NCI-H1105 (cell line): ENCODE data around the gene MISP3.
"Not testable (repeated sequence)": the region's sequence is repeated elsewhere in the genome, so short reads cannot be mapped to it uniquely, and the experiment has no call there.

Experiments
- DNase-seq: peaks from one replicate; lab custom pipeline; 2025; lab: John Stamatoyannopoulos, UW

MISP3 gene

DNA sequence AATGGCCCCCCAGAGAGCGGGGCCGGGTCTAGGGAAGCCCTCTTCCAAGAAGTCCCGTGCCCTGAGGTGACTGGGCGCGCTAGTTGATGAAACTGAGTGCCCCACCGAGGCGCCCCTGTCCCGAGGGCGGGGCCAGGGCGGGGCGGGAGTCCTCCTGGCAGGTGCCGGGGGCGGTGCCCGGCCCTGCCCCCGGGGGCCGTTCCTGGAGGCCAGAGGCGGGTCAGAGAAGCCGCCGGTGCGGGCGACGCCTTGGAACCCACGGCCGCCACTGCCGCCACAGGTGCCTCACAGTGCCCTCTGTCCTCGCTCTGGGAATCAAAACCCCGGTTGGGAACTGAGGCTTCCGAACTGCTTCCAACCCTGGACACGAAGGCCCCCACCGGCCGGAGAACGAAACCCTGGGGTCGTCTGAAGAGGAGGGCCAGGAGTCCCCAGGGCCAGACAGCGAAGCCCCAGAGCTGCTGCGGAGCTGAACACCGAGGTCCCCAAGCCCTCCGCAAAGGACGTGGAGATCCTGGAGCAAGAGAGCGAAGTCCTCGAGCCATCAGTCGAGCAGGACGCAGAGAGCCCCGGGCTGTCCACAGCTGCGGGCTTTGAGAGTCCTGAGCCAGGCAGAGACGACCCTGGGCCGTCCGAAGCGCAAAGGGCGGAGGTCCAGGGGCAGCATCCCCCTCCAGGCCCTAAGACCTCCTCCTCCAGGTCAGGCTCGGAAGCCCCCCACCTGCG is at the start of gene MISP3:
MISP3 (plus strand) TSS at position 252 of the 726 bp plus-strand sequence. CDS start 524 bp downstream, outside the sequence.
- peak; percentile 47 for DNase-seq

DNA sequence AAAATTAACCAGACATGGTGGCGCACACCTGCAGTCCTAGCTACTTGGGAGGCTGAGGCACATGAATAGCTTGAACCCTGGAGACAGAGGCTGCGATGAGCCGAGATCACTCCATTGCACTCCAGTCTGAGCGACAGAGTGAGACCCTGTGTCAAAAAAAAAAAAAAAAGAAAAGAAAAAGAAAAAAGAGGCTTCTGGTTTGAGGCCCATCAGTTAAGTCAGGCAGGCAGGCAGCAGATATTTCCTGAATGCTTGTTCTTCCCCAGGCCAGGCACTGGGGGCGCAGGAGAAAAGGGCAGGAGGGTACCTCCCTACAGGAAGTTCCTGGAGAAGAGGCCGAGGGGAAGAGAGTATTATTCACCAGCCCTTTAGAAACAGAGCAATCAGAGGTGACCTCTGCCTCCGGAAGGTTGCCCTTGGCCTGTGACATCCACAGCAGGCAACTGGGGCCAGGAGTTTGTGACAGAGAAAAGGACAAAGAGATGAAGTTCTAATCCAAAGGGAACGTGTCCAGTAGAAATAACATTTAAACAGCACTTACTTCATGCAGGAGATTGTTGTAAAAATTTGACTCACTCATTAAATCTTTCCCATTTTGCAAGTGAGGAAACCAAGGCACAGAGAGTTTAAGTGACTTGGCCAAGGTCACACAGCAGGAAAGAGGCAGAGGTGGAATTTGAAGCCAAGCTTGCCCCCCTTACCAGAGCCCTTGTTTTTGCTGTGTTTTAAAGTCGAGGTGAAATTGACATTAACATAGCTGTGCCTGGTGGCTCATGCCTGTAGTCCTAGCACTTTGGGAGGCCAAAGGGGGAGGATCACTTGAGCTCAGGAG is 49.0 kb upstream of the MISP3 start:
- no peak for DNase-seq

DNA sequence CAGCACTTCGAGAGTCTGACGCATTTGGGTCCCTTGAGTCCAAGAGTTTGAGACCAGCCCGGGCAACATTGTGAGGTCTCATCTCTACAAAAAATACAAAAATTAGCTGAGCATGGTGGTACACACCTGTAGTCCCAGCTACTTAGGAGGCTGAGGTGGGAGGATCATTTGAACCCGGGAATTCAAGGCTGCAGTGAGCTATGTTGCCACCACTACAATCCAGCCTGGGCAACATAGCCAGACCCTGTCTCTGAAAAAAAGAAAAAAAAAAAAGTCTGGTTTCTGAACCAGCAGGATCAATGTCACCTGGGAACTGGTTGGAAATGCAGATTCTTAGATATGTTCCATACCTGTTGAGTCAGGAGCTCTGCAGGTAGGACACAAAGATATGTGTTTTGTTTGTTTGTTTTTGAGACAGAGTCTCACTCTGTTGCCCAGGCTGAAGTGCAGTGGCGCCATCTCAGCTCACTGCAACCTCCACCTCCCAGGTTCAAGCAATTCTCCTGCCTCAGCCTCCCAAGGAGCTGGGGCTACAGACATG is 45.9 kb upstream of the MISP3 start:
- DNase-seq: not testable (repeated sequence)

DNA sequence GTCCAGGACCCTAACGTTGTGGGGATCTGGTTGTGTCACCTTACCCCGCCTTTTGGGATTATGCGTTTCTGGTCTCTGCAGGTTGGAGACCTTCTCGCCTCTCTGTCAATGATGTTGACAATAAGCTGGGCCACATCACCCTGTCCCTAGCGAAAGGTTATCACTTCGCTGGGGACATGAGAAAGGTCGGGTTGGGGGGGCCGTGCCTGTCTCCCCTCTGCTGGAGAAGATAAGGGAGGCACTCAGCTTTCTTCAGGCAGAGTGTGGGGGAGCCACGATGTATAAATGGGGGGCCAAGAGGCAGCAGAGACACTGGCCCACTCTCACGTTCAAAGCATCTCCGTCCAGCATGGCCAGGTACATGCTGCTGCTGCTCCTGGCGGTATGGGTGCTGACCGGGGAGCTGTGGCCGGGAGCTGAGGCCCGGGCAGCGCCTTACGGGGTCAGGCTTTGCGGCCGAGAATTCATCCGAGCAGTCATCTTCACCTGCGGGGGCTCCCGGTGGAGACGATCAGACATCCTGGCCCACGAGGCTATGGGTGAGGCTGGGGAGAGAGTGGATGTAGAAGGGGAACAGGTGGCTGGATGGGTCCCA is 44.6 kb upstream of the MISP3 start, which contains the start of gene RLN3:
RLN3 (plus strand) TSS at position 293 of the 595 bp plus-strand sequence; CDS start at position 350, 57 bp downstream.
- DNase-seq: no peak

DNA sequence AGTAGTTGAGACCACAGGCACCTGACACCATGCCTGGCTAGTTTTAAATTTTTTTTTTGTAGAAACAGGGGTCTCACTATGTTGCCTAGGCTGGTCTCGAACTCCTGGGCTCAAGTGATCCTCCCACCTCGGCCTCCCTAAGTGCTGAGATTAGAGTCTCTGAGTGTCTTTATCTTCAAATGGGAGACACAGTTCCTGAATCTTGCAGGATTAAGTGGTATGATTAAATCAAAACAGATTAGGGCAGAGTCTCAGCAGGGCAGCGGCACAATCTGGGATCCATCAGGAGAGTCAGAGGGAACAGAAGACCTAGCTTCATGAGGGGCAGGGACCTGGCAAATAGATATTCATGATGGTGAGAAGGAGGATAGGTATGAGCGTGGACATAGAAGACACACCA is 43.7 kb upstream of the MISP3 start:
- no peak for DNase-seq

DNA sequence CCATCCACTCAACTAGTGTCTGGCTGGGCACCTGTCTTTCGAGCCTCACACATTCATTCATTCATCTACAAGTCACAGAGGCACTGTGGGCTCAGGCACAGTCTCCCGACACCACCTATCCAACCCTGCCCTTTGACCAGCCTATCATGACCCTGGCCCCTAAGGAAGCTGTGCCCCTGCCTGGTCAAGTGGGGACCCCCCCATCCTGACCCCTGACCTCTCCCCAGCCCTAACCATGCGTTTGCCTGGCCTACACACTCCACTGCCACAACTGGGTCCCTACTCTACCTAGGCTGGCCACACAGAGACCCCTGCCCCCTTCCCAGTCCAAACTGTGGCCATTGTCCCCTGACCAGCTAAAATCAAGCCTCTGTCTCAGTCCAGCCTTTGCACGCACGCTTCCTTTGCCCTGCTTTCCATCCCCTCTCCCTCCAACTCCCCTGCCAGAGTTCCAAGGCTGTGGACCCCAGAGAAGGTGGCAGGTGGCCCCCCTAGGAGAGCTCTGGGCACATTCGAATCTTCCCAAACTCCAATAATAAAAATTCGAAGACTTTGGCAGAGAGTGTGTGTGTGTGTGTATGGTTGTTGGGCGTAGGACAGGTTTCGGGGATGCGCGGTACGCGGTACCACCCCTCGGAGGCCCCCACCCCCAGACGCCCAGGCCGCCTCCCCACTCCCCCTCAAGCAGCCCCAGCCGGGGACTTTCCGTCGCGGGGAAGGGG is 41.4 kb upstream of the MISP3 start:
- no peak for DNase-seq

DNA sequence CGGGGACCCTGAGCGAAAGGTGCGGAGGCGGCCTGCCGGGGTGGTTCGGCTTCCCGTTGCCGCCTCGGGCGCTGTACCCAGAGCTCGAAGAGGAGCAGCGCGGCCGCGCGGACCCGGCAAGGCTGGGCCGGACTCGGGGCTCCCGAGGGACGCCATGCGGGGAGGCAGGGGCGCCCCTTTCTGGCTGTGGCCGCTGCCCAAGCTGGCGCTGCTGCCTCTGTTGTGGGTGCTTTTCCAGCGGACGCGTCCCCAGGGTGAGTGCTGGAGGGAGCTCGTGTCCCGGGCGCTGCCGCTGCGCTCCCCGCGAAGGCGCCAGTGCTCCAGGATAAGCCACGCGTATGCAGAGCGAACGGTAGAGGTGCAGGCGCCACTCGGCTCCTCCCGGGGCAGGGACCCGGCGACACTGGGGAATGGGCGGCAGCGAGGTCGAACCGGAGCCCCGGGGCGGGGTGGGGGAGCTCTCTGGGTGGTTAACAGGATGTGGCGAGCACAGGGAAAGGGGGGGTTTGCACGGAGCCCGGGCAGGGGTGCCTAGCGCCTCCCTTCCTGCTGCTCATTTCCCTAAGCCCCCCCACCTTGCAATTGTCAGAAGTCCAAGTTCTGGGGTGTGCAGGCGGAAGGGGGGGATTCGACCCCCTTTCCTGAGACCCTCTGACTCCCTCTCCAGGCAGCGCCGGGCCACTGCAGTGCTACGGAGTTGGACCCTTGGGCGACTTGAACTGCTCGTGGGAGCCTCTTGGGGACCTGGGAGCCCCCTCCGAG is 40.7 kb upstream of the MISP3 start, which contains the start of gene IL27RA:
IL27RA (plus strand) TSS at position 44 of the 762 bp plus-strand sequence; CDS start at position 155, 111 bp downstream.
- DNase-seq: peak; percentile 46

DNA sequence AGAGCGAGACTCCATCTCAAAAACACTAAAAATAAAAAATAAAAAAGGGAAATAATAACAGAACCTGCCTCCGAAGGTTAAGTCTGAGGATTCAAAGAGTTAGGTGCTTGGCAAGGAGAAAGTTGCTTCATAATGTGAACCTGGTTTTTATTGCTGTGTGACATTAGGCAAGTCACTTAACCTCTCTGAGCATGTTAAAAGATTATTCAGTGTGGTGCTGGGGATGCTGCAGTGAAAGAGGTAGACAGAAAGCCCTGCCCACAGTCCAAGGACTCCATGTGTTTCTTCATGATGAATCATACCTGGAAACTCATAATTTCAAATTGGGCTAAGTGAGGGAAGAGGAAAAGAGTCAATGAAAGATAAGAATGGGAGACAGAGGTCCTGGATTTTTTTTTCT is 38.6 kb upstream of the MISP3 start:
- no peak for DNase-seq

DNA sequence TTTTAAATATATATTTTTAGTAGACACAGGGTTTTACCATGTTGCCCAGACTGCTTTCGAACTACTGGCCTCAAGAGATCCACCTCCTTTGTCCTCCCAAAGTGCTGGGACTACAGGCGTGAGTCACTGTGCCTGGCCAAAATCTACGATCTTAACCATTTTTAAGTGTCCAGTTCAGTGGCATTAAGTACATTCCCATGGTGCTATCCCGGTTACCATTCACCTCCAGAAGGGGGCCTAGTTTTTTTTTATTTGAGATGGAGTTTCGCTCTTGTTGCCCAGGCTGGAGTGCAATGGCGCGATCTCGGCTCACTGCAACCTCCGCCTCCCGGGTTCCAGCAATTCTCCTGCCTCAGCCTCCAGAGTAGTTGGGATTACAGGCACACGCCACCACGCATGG is 37.4 kb upstream of the MISP3 start:
- not testable (repeated sequence) for DNase-seq

- DNase-seq: no peak
Measured at GRCh38 chr19:14035706-14036105, 36.9 kb upstream of the MISP3 start.

GRCh38 chr19:14039181-14039580 is 33.4 kb upstream of the MISP3 start:
- DNase-seq: no peak

DNA sequence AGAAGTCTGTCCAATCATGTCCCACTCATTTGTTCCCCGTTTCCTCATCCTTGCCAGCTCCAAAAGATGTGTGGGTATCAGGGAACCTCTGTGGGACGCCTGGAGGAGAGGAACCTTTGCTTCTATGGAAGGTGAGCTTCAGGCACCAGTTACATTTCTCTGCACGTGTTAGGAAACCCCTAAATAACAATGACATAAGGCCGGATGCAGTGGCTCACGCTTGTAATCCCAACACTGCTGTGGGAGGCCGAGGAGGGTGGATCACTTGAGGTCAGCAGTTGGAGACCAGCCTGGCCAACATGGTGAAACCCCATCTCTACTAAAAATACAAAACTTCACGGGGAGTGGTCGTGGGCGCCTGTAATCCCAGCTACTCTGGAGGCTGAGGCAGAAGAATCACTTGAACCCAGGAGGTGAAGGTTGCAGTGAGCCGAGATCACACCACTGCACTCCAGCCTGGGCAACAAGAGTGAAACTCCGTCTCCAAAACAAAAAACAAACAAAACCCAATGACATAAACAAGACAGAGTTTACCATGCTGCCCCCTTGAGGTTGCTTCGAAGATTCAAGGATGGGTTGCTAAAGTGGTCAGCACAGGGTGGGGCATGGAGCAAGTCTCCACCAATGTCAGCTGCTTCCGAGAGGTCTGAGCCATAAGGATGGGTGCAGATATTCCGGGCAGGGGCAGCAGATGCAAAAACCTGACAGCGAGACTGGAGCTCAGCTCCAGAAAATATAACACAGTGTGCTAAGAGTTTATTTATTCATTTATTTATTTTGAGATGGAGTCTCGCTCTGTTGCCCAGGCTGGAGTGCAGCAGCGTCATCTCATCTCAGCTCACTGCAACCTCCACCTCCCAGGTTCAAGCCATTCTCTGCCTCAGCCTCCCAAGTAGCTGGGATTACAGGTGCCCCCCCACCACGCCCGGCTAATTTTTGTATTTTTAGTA is 29.7 kb upstream of the MISP3 start:
- DNase-seq: peak; percentile 23

DNA sequence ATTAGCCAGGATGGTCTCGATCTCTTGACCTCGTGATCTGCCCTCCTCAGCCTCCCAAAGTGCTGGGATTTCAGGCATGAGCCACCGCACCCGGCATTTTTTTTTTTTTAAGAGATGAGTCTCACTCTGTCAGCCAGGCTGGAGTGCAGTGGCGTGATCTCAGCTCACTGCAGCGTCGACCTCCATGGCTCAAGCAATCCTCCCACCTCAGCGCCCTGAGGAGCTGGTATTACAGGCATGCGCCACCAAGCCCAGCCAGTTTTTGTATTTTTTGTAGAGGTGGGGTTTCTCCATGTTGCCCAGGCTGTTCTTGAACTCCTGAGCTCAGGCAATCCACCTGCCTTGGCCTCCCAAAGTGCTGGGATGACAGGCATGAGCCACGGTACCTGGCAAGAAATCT is 24.7 kb upstream of the MISP3 start:
- not testable (repeated sequence) for DNase-seq

- peak; percentile 4 for DNase-seq
Measured at GRCh38 chr19:14048443-14049153, 24.0 kb upstream of the MISP3 start.

- no peak for DNase-seq
Measured at GRCh38 chr19:14050512-14050911, 22.1 kb upstream of the MISP3 start.

GRCh38 chr19:14050961-14051360 is 21.6 kb upstream of the MISP3 start:
- DNase-seq: not testable (repeated sequence)

GRCh38 chr19:14051980-14052379 is 20.6 kb upstream of the MISP3 start:
- DNase-seq: no peak

DNA sequence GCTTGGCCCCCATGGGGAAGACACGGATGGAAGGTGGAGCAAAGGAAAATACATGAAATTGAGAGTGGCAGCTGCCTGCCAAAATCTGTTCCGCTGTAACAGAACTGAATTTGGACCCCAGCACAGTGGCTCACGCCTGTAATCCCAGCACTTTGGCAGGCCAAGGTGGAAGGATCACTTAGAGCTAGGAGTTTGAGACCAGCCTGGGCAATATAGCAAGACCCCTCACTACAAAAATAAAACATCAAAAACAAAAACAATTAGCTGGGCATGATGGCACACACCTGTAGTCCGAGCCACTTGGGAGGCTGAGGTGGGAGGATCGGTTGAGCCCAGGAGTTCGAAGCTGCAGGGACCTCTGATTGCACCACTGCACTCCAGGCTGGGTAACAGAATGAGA is 20.1 kb upstream of the MISP3 start:
- DNase-seq: no peak

DNA sequence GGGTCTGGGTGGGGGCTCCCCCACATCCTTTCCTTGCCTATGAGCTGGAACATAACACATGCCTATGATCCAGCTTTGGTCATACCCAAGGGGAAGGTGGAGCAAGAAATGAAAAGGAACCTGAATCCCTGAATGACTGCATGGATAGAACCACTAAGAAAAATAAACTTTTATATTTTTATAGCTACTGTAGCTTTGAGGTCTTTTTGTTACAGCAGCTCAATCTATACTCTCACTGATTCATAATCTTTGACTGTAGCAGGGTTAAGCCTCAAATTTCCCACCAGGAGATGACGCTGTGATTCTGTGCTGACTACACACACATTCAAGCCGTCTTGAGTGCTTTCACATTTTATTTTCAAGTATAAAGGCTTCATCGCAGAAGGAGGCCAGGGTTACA is 19.6 kb upstream of the MISP3 start:
- DNase-seq: no peak
